Nephron progenitor cell (in vitro differentiated cells): ENCODE data around the gene DUSP3.

Source experiments
- DNase-seq: peaks from one replicate; pipeline ENCODE4 v3.0.0; 2021
- H3K27ac Mint-ChIP-seq: 2 replicates; pipeline ENCODE4 v1.8.0; 2021; ENCODE audit warnings: mild to moderate bottlenecking, moderate library complexity, mixed read lengths
- H3K27me3 Mint-ChIP-seq: 2 replicates; pipeline ENCODE4 v1.8.0; 2021; ENCODE audit warnings: mild to moderate bottlenecking, low read depth, mixed read lengths; ENCODE audit not compliant: poor library complexity
- H3K36me3 Mint-ChIP-seq: 2 replicates; pipeline ENCODE4 v1.8.0; 2021; ENCODE audit warnings: low read depth, mixed read lengths
- H3K4me1 Mint-ChIP-seq: 2 replicates; pipeline ENCODE4 v1.8.0; 2021; ENCODE audit warnings: mixed read lengths
- H3K4me3 Mint-ChIP-seq: 2 replicates; pipeline ENCODE4 v1.8.0; 2021; ENCODE audit warnings: mild to moderate bottlenecking, moderate library complexity, mixed read lengths
- H3K9me3 Mint-ChIP-seq: 2 replicates; pipeline ENCODE4 v1.8.0; 2021; ENCODE audit warnings: mild to moderate bottlenecking, moderate library complexity, mixed read lengths
- CTCF ChIP-seq: fragments of 200-600 bp; sonication (generic); IDR thresholded peaks from 2 replicates; pipeline ENCODE4 v1.5.0; 2021; ENCODE audit warnings: antibody characterized with exemption

Gene DUSP3

DNA sequence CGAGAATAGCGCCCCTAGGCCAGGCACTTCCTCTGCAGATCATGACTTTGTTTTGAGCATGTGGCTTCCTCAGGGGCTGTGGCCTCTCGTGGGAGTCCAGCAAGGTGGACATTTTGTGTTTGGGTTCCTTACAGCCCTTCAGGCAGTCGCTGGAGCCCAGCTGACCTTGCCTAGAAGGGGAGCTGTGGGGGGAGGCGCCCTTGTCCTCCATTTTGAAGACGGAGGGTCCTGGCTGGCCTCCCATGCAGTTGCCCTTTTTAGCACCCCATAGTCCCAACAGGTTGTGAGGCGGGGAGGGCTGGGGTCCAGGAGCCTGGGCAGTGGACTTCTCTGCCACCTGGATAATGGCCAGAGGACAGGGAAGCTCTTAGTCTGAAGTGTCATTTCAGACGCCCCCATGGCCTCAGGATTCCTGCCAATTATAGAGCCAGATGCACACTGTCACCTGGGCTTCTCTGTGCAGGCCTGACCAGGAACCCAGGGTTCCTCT, 21.6 kb downstream of the DUSP3 start:
- no peak overlapping the region for H3K4me3 Mint-ChIP-seq

DNA sequence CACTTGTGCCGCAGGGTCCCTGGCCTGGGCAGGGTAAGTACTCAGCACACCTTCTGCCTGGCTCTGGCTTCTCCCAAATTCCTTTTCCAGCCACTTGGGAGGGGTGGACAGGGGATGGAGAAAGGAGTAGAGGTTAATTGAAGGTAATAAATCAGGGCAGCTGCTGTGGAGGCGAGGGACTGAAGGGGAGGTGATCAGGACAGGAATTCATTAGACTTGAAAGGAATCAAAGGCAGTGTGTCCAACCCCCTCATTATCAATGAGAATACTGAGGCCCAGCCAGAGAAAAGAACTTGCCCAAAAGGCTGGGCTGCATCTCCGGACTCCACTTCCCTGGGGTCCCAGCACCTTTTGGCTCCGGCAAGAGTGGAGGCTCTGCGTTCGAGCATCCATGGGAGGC, 22.6 kb downstream of the DUSP3 start:
- Mint-ChIP-seq H3K4me1 (peaks cover 67% of the 10 kb centered on the region), H3K36me3 (no peaks in the 10 kb centered on the region), H3K27ac (no peak overlapping the region), H3K27me3 (peaks cover 83% of the 10 kb centered on the region), H3K9me3 (no peaks in the 10 kb centered on the region), H3K4me3 (peak overlapping the region; percentile 69)
- peak; percentile 26 for DNase-seq
- no peak for TF ChIP-seq CTCF

More for the DNA sequence above, 21.6 kb downstream of the DUSP3 start:
- DNase-seq, result no peak
- no peak for TF ChIP-seq CTCF
- H3K27me3 Mint-ChIP-seq, result peaks cover 73% of the 10 kb centered on the region
- H3K27ac Mint-ChIP-seq, result no peak overlapping the region
- no peaks in the 10 kb centered on the region for H3K9me3 Mint-ChIP-seq
- peaks cover 67% of the 10 kb centered on the region for H3K4me1 Mint-ChIP-seq
- no peaks in the 10 kb centered on the region for H3K36me3 Mint-ChIP-seq

- Mint-ChIP-seq H3K27me3 (peaks cover 89% of the 10 kb centered on the region), H3K27ac (no peak overlapping the region), H3K9me3 (no peaks in the 10 kb centered on the region), H3K4me1 (peaks cover 66% of the 10 kb centered on the region), H3K36me3 (no peaks in the 10 kb centered on the region), H3K4me3 (peak overlapping the region; percentile 69)
- no peak for TF ChIP-seq CTCF
- peak; percentile 76 for DNase-seq
Observed at GRCh38 chr17:43755389-43755875, 23.3 kb downstream of the DUSP3 start.

- peaks cover 90% of the 10 kb centered on the region for H3K27me3 Mint-ChIP-seq
- no peaks in the 10 kb centered on the region for H3K36me3 Mint-ChIP-seq
- no peak overlapping the region for H3K4me3 Mint-ChIP-seq
- no peak overlapping the region for H3K27ac Mint-ChIP-seq
- DNase-seq, result peak; percentile 20
- TF ChIP-seq CTCF, result no peak
- H3K4me1 Mint-ChIP-seq, result peaks cover 66% of the 10 kb centered on the region
- no peaks in the 10 kb centered on the region for H3K9me3 Mint-ChIP-seq
Observed at GRCh38 chr17:43754947-43755346, 23.8 kb downstream of the DUSP3 start.

DNA sequence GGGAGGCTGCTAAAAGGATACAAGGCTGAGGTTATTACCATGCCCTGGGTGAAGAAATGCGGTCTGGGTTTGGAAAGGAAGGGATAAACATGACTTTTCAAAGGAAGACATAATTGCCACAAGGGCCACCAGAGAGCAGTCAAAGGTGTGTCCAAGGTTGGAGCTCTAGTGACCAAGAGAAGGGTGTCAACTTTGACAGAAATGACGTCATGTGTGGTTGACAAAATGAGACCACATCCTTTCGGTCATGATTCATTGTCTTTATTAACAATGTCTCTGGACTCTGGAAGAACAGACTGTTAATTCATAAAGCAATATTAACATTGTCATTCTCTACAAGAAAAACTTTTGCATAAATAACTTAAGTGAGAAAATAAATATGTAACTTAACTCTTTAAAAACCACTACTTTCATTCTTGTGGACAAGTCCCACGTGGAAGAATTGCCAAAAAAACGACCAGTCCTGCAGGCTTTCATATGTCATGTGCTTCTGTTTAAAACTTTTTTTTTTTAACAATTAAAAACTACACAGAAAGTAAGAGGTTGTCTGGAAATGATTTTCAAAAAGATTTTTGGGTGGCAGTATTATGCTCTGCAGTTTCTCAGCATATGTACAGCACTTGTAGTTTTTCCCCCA, 25.2 kb downstream of the DUSP3 start:
- no peak overlapping the region for H3K4me3 Mint-ChIP-seq
- no peak overlapping the region for H3K27ac Mint-ChIP-seq
- H3K27me3 Mint-ChIP-seq, result peaks cover 95% of the 10 kb centered on the region

More for the DNA sequence above, 25.2 kb downstream of the DUSP3 start:
- TF ChIP-seq CTCF, result no peak
- DNase-seq, result no peak
- Mint-ChIP-seq H3K4me1 (peaks cover 58% of the 10 kb centered on the region), H3K9me3 (no peaks in the 10 kb centered on the region), H3K36me3 (no peaks in the 10 kb centered on the region)
